GM23338 (cell line): ENCODE data around the gene GALNT14. TPM values are rescaled to one million over a fixed set of nuclear protein-coding genes. Genes with fewer than 3 reads are reported as not detected.

Experiments used
- ATAC-seq: fragments of 200-7000 bp; cut with Tn5 transposase; 3 replicates; pipeline ENCODE4 v1.9.1; 2020
- DNase-seq: peaks from one replicate; pipeline ENCODE4 v3.0.0-alpha.2; 2015; ENCODE audit warnings: low spot score
- H2AFZ ChIP-seq: fragments of 200-600 bp; sonication (generic); 2 replicates; pipeline ENCODE4 v1.8.0; 2016; ENCODE audit warnings: antibody characterized with exemption, mild to moderate bottlenecking, moderate library complexity
- H3F3A ChIP-seq: fragments of 200-600 bp; sonication (generic); replicated peaks from 2 replicates; pipeline ENCODE4 v1.8.0; 2017; ENCODE audit warnings: antibody characterized with exemption, mixed run types, low read depth
- H3K27ac ChIP-seq: fragments of 200-600 bp; sonication (generic); 2 replicates; pipeline ENCODE4 v1.6.1; 2016; ENCODE audit warnings: low read depth
- H3K27me3 ChIP-seq: fragments of 200-600 bp; sonication (generic); 2 replicates; pipeline ENCODE4 v1.8.0; 2016; ENCODE audit warnings: mild to moderate bottlenecking, mixed run types, moderate library complexity; ENCODE audit not compliant: insufficient read depth
- H3K36me3 ChIP-seq: fragments of 200-600 bp; sonication (generic); 2 replicates; pipeline ENCODE4 v1.8.0; 2016; ENCODE audit warnings: mild to moderate bottlenecking; ENCODE audit not compliant: insufficient read depth
- H3K4me1 ChIP-seq: fragments of 200-600 bp; sonication (generic); 2 replicates; pipeline ENCODE4 v1.8.0; 2016; ENCODE audit warnings: mild to moderate bottlenecking, moderate library complexity; ENCODE audit not compliant: insufficient read depth
- H3K4me2 ChIP-seq: fragments of 200-600 bp; sonication (generic); 2 replicates; pipeline ENCODE4 v1.7.1; 2017; ENCODE audit warnings: mixed run types
- H3K4me3 ChIP-seq: fragments of 200-600 bp; sonication (generic); 2 replicates; pipeline ENCODE4 v1.6.1; 2016; ENCODE audit warnings: mixed run types
- H3K79me2 ChIP-seq: fragments of 200-600 bp; sonication (generic); replicated peaks from 2 replicates; pipeline ENCODE4 v1.8.0; 2017; ENCODE audit warnings: mild to moderate bottlenecking; ENCODE audit not compliant: insufficient read depth
- H3K9me2 ChIP-seq: fragments of 200-600 bp; sonication (generic); 2 replicates; pipeline ENCODE4 v1.8.0; 2017; ENCODE audit not compliant: insufficient read depth
- H4K20me1 ChIP-seq: fragments of 200-600 bp; sonication (generic); replicated peaks from 2 replicates; pipeline ENCODE4 v1.8.0; 2017; ENCODE audit warnings: mild to moderate bottlenecking; ENCODE audit not compliant: insufficient read depth
- H3K27ac Mint-ChIP-seq: 2 replicates; pipeline ENCODE4 v1.8.0; 2020; ENCODE audit warnings: inconsistent platforms, mild to moderate bottlenecking, moderate library complexity, mixed read lengths
- H3K27me3 Mint-ChIP-seq: 3 replicates; pipeline ENCODE4 v1.8.0; 2022; ENCODE audit warnings: low read depth, mild to moderate bottlenecking, moderate library complexity, mixed read lengths, inconsistent platforms; ENCODE audit not compliant: insufficient read depth, poor library complexity
- H3K36me3 Mint-ChIP-seq: 3 replicates; pipeline ENCODE4 v1.8.0; 2021; ENCODE audit warnings: low read depth, mild to moderate bottlenecking, inconsistent platforms, moderate library complexity, mixed read lengths
- H3K4me1 Mint-ChIP-seq: 3 replicates; pipeline ENCODE4 v1.8.0; 2020; ENCODE audit warnings: mild to moderate bottlenecking, inconsistent platforms, mixed read lengths
- H3K4me3 Mint-ChIP-seq: 3 replicates; pipeline ENCODE4 v1.8.0; 2021; ENCODE audit warnings: moderate library complexity, mild to moderate bottlenecking, inconsistent platforms, mixed read lengths
- H3K9me3 Mint-ChIP-seq: 3 replicates; pipeline ENCODE4 v1.8.0; 2020; ENCODE audit warnings: moderate library complexity, mild to moderate bottlenecking, inconsistent platforms, mixed read lengths
- CREB1 ChIP-seq: fragments of 250-450 bp; sonication (Bioruptor Pico); IDR thresholded peaks from 2 replicates; pipeline ENCODE4 v1.5.0; 2020; ENCODE audit warnings: low read depth, mild to moderate bottlenecking, moderate library complexity
- EZH2 ChIP-seq: fragments of 200-600 bp; sonication (generic); IDR thresholded peaks from one replicate; pipeline ENCODE4 v1.8.0; 2017; ENCODE audit warnings: antibody characterized with exemption, mild to moderate bottlenecking, low read depth; ENCODE audit not compliant: unreplicated experiment
- EZH2phosphoT487 ChIP-seq: fragments of 200-600 bp; sonication (generic); IDR thresholded peaks from one replicate; pipeline ENCODE4 v1.8.1; 2018; ENCODE audit warnings: antibody characterized with exemption; ENCODE audit not compliant: unreplicated experiment
- JUNB ChIP-seq: IDR thresholded peaks from one replicate; pipeline ENCODE4 v1.6.1; 2016; ENCODE audit warnings: antibody characterized with exemption; ENCODE audit not compliant: unreplicated experiment
- NANOG ChIP-seq: IDR thresholded peaks from 2 replicates; pipeline ENCODE4 v1.6.1; 2016; ENCODE audit warnings: antibody characterized with exemption, borderline replicate concordance
- POLR2AphosphoS5 ChIP-seq: IDR thresholded peaks from 2 replicates; pipeline ENCODE4 v1.6.1; 2016; ENCODE audit warnings: antibody characterized with exemption, low read depth
- STAT1 ChIP-seq: IDR thresholded peaks from one replicate; pipeline ENCODE4 v1.6.1; 2016; ENCODE audit warnings: antibody characterized with exemption; ENCODE audit not compliant: unreplicated experiment
- ZNF114 ChIP-seq: fragments of 250-450 bp; sonication (Bioruptor Pico); IDR thresholded peaks from 2 replicates; pipeline ENCODE4 v1.5.0; 2020; ENCODE audit warnings: mild to moderate bottlenecking, moderate library complexity
- ZNF331 ChIP-seq: fragments of 250-450 bp; sonication (Bioruptor Pico); IDR thresholded peaks from 2 replicates; pipeline ENCODE4 v1.5.0; 2020; ENCODE audit warnings: low read depth, mild to moderate bottlenecking, moderate library complexity
- polyA plus RNA-seq: library from polyadenylated mRNA; unstranded; fragments of >200 nt; fragmentation: Nextera tagmentation; extraction: Ambion mirVana; gene quantifications from 2 replicates; pipeline ENCODE4 v1.2.1, GENCODE V29; 2016
- total RNA-seq: library from RNA; depleted of rRNA; stranded (reverse); fragments of >200 nt; shearing (Covaris generic); gene quantifications from 2 replicates; pipeline ENCODE4 v1.2.3, GENCODE V29; 2014
- TF ChIP-seq, protein P1 (sequence below): fragments of 250-450 bp; sonication (Bioruptor Pico); IDR thresholded peaks from 2 replicates; pipeline ENCODE4 v1.5.0; 2020; ENCODE audit warnings: mild to moderate bottlenecking, moderate library complexity
- TF ChIP-seq, protein P2 (sequence below), 2 experiments: fragments of 200-600 bp in 1 of 2; sonication (generic) in 1 of 2; conservative IDR thresholded peaks; 2 replicates each; pipeline versions ENCODE4 v1.5.1 to v1.6.1; 2016 to 2017; ENCODE audit warnings: antibody characterized with exemption in 2 of 2, low read depth in 2 of 2, mild to moderate bottlenecking in 2 of 2, moderate library complexity in 1 of 2
- TF ChIP-seq, protein P3 (sequence below): IDR thresholded peaks from 2 replicates; pipeline ENCODE4 v1.6.1; 2016; ENCODE audit warnings: antibody characterized with exemption
- TF ChIP-seq, protein P4 (sequence below): IDR thresholded peaks from one replicate; pipeline ENCODE4 v1.6.1; 2018; ENCODE audit warnings: antibody characterized with exemption; ENCODE audit not compliant: unreplicated experiment

The GALNT14 gene
- total and polyA plus RNA-seq, 2 experiments from 2014 or later, result 5.4 to 7.7 TPM

DNA sequence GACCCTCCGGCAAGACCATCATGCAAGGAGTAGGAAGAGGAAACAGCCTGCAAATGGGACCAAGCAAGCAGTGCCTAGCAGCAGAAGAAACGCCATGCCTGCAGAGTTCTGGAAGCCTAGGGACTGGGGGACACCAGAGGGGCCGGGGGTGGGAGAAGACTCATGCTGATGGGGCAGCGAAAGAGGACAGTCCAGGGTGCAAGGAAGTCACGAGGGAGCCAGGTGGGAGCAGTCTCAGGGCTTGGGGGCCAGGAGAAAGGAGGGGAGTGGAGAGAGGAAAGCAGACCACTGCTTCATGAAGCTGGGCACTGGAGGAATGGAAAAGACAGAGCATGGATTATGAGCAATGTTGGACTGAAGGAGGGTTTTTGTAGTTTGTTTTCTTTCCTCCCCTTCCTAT is 211.6 kb downstream of the GALNT14 start:
- H3K27me3 ChIP-seq, result no peaks in the 10 kb centered on the region
- DNase-seq, result no peak
- H3K27me3 Mint-ChIP-seq, result no peaks in the 10 kb centered on the region
- ATAC-seq, result no peak
- H3K79me2 ChIP-seq, result no peaks in the 10 kb centered on the region
- no peak overlapping the region for H3K4me3 Mint-ChIP-seq
- no peak overlapping the region for H2AFZ ChIP-seq
- H3K4me2 ChIP-seq, result no peak overlapping the region
- H3K36me3 ChIP-seq, result no peaks in the 10 kb centered on the region
- no peak overlapping the region for H3K27ac Mint-ChIP-seq
- no peaks in the 10 kb centered on the region for H3F3A ChIP-seq
- H3K36me3 Mint-ChIP-seq, result no peaks in the 10 kb centered on the region; the same call in 2 of the 3 replicates
- TF ChIP-seq JUNB (no peak), EZH2phosphoT487 (no peak), ZNF331 (CRISPR knock-in tag) (no peak), ZNF114 (CRISPR knock-in tag) (no peak), CREB1 (CRISPR knock-in tag) (no peak), NANOG (no peak), STAT1 (no peak), EZH2 (no peak), POLR2AphosphoS5 (no peak)
- TF ChIP-seq, protein P1, sequence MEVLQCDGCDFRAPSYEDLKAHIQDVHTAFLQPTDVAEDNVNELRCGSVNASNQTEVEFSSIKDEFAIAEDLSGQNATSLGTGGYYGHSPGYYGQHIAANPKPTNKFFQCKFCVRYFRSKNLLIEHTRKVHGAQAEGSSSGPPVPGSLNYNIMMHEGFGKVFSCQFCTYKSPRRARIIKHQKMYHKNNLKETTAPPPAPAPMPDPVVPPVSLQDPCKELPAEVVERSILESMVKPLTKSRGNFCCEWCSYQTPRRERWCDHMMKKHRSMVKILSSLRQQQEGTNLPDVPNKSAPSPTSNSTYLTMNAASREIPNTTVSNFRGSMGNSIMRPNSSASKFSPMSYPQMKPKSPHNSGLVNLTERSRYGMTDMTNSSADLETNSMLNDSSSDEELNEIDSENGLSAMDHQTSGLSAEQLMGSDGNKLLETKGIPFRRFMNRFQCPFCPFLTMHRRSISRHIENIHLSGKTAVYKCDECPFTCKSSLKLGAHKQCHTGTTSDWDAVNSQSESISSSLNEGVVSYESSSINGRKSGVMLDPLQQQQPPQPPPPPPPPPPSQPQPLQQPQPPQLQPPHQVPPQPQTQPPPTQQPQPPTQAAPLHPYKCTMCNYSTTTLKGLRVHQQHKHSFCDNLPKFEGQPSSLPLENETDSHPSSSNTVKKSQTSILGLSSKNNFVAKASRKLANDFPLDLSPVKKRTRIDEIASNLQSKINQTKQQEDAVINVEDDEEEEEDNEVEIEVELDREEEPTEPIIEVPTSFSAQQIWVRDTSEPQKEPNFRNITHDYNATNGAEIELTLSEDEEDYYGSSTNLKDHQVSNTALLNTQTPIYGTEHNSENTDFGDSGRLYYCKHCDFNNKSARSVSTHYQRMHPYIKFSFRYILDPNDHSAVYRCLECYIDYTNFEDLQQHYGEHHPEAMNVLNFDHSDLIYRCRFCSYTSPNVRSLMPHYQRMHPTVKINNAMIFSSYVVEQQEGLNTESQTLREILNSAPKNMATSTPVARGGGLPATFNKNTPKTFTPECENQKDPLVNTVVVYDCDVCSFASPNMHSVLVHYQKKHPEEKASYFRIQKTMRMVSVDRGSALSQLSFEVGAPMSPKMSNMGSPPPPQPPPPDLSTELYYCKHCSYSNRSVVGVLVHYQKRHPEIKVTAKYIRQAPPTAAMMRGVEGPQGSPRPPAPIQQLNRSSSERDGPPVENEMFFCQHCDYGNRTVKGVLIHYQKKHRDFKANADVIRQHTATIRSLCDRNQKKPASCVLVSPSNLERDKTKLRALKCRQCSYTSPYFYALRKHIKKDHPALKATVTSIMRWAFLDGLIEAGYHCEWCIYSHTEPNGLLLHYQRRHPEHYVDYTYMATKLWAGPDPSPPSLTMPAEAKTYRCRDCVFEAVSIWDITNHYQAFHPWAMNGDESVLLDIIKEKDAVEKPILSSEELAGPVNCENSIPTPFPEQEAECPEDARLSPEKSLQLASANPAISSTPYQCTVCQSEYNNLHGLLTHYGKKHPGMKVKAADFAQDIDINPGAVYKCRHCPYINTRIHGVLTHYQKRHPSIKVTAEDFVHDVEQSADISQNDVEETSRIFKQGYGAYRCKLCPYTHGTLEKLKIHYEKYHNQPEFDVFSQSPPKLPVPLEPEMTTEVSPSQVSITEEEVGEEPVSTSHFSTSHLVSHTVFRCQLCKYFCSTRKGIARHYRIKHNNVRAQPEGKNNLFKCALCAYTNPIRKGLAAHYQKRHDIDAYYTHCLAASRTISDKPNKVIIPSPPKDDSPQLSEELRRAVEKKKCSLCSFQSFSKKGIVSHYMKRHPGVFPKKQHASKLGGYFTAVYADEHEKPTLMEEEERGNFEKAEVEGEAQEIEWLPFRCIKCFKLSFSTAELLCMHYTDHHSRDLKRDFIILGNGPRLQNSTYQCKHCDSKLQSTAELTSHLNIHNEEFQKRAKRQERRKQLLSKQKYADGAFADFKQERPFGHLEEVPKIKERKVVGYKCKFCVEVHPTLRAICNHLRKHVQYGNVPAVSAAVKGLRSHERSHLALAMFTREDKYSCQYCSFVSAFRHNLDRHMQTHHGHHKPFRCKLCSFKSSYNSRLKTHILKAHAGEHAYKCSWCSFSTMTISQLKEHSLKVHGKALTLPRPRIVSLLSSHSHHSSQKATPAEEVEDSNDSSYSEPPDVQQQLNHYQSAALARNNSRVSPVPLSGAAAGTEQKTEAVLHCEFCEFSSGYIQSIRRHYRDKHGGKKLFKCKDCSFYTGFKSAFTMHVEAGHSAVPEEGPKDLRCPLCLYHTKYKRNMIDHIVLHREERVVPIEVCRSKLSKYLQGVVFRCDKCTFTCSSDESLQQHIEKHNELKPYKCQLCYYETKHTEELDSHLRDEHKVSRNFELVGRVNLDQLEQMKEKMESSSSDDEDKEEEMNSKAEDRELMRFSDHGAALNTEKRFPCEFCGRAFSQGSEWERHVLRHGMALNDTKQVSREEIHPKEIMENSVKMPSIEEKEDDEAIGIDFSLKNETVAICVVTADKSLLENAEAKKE (CRISPR knock-in tag), result no peak
- TF ChIP-seq, protein P2, sequence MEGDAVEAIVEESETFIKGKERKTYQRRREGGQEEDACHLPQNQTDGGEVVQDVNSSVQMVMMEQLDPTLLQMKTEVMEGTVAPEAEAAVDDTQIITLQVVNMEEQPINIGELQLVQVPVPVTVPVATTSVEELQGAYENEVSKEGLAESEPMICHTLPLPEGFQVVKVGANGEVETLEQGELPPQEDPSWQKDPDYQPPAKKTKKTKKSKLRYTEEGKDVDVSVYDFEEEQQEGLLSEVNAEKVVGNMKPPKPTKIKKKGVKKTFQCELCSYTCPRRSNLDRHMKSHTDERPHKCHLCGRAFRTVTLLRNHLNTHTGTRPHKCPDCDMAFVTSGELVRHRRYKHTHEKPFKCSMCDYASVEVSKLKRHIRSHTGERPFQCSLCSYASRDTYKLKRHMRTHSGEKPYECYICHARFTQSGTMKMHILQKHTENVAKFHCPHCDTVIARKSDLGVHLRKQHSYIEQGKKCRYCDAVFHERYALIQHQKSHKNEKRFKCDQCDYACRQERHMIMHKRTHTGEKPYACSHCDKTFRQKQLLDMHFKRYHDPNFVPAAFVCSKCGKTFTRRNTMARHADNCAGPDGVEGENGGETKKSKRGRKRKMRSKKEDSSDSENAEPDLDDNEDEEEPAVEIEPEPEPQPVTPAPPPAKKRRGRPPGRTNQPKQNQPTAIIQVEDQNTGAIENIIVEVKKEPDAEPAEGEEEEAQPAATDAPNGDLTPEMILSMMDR (conservative IDR thresholded peaks at IDR 0.05; ENCODE audit: low read depth in 2 of 2), result no peak
- TF ChIP-seq, protein P3, sequence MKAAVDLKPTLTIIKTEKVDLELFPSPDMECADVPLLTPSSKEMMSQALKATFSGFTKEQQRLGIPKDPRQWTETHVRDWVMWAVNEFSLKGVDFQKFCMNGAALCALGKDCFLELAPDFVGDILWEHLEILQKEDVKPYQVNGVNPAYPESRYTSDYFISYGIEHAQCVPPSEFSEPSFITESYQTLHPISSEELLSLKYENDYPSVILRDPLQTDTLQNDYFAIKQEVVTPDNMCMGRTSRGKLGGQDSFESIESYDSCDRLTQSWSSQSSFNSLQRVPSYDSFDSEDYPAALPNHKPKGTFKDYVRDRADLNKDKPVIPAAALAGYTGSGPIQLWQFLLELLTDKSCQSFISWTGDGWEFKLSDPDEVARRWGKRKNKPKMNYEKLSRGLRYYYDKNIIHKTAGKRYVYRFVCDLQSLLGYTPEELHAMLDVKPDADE, result no peak
- TF ChIP-seq, protein P4, sequence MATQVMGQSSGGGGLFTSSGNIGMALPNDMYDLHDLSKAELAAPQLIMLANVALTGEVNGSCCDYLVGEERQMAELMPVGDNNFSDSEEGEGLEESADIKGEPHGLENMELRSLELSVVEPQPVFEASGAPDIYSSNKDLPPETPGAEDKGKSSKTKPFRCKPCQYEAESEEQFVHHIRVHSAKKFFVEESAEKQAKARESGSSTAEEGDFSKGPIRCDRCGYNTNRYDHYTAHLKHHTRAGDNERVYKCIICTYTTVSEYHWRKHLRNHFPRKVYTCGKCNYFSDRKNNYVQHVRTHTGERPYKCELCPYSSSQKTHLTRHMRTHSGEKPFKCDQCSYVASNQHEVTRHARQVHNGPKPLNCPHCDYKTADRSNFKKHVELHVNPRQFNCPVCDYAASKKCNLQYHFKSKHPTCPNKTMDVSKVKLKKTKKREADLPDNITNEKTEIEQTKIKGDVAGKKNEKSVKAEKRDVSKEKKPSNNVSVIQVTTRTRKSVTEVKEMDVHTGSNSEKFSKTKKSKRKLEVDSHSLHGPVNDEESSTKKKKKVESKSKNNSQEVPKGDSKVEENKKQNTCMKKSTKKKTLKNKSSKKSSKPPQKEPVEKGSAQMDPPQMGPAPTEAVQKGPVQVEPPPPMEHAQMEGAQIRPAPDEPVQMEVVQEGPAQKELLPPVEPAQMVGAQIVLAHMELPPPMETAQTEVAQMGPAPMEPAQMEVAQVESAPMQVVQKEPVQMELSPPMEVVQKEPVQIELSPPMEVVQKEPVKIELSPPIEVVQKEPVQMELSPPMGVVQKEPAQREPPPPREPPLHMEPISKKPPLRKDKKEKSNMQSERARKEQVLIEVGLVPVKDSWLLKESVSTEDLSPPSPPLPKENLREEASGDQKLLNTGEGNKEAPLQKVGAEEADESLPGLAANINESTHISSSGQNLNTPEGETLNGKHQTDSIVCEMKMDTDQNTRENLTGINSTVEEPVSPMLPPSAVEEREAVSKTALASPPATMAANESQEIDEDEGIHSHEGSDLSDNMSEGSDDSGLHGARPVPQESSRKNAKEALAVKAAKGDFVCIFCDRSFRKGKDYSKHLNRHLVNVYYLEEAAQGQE, result no peak
- no peaks in the 10 kb centered on the region for H3K4me1 ChIP-seq
- H3K4me3 ChIP-seq, result no peak overlapping the region
- H3K9me3 Mint-ChIP-seq, result no peaks in the 10 kb centered on the region; the same call in 2 of the 3 replicates
- 0 out of 2 replicates have a peak, but pooled peaks cover 2% of the 10 kb centered on the region for H3K9me2 ChIP-seq
- no peaks in the 10 kb centered on the region for H4K20me1 ChIP-seq
- H3K27ac ChIP-seq, result no peak overlapping the region
- peaks cover 17% of the 10 kb centered on the region for H3K4me1 Mint-ChIP-seq
